ENCODE measurements around the gene GPR160.

Gene GPR160

GRCh38 chr3:170092907-170093306 is 55.1 kb downstream of the GPR160 start:
- POLR2A ChIA-PET, result interaction anchor here (0.5 kb wide), 1 partner anchor 272 kb away, joined by 3 read pairs; no protein-coding TSS in a partner anchor
- no peak for TF ChIP-seq CTCF (IDR thresholded peaks at IDR 0.05; ENCODE audit: control extremely low read depth, extremely low read depth, low read depth, missing control alignments)
- CTCF ChIA-PET, result interaction anchor here (1.1 to 1.9 kb wide), 2 partner anchors 15 to 26 kb away, joined by 3 to 4 read pairs; no protein-coding TSS in a partner anchor
- no peak for DNase-seq (ENCODE audit: extremely low spot score)

GRCh38 chr3:170095771-170096170 is 58.0 kb downstream of the GPR160 start:
- DNase-seq (ENCODE audit: extremely low spot score), result no peak
- CTCF ChIA-PET, result interaction anchor here (0.8 to 3.0 kb wide), 5 partner anchors 8 to 33 kb away, joined by 3 to 10 read pairs (median 4); no protein-coding TSS in a partner anchor
- POLR2A ChIA-PET, result no interaction called here
- no peak for TF ChIP-seq CTCF (IDR thresholded peaks at IDR 0.05; ENCODE audit: control extremely low read depth, extremely low read depth, low read depth, missing control alignments)

DNA sequence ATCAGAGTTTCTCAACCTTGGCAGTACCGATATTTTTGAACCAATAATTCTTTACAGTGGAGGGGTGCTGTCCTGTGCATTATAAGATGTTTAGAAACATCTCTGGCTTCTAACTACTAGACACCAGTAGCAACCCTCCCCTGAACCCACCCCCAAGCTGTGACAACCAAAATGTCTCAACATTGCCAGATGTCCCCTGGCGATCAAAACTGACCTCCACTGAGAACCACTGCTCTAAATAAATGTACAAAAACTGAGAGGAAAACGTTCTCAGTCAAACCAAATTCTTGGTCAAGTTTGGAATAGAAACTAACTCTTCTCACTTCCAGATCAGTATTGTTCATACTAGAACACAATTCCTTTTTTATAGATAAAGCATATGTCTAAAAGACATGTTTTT is 58.5 kb downstream of the GPR160 start:
- DNase-seq (ENCODE audit: extremely low spot score), result no peak
- ChIA-PET POLR2A (interaction anchor here (0.6 kb wide), 1 partner anchor 115 kb away, joined by 4 read pairs; no protein-coding TSS in a partner anchor), CTCF (interaction anchor here (2.8 to 3.0 kb wide), 2 partner anchors 8 to 17 kb away, joined by 10 read pairs; no protein-coding TSS in a partner anchor)
- TF ChIP-seq CTCF (IDR thresholded peaks at IDR 0.05; ENCODE audit: control extremely low read depth, extremely low read depth, low read depth, missing control alignments), result no peak

DNA sequence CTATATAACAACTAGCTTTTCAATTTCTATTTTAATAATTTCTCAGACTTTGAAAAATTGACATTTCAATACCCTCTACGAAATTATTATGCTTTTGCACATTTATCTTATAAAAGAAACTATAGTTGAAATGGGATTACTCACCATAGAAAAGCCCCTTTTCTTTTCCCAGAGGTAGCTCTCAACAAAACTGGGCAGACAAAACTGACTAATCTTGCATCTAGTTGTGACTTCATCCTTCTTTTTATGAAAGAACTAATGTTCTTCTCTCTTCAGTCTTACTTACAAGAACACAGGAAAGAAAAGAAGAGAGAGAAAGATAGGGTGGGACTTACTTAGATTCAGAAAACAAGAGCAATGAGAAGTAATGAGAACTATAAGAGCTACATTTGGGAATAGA is 61.0 kb downstream of the GPR160 start:
- ChIA-PET POLR2A (no interaction called here), CTCF (interaction anchor here (0.6 to 5.0 kb wide), 6 partner anchors 8 to 47 kb away, joined by 3 to 26 read pairs (median 4); no protein-coding TSS in a partner anchor)
- no peak for DNase-seq (ENCODE audit: extremely low spot score)
- no peak for TF ChIP-seq CTCF (IDR thresholded peaks at IDR 0.05; ENCODE audit: control extremely low read depth, extremely low read depth, low read depth, missing control alignments)

DNA sequence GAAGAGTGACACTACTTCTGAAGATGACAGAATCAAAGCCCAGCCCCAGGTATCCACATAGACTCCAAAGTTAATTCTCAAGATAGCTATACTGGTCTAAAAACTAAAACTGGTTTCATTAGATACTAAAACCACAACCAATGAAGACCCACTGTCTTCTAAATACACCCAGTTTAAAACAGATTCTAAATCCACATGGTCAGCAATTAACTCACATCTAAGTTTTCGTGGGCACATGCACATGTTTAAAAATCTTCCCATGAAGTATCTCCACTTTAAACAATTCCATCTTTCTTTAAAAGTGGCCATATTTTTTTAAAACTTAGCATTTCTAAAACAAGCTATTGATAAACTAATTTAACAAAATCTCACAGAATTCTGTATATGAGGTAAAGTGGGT is 63.1 kb downstream of the GPR160 start:
- CTCF ChIA-PET, result interaction anchor here (0.8 to 5.0 kb wide), 3 partner anchors 16 to 27 kb away, joined by 3 to 26 read pairs (median 4); no protein-coding TSS in a partner anchor
- TF ChIP-seq CTCF (IDR thresholded peaks at IDR 0.05; ENCODE audit: control extremely low read depth, extremely low read depth, low read depth, missing control alignments), result no peak
- POLR2A ChIA-PET, result no interaction called here
- no peak for DNase-seq (ENCODE audit: extremely low spot score)

DNA sequence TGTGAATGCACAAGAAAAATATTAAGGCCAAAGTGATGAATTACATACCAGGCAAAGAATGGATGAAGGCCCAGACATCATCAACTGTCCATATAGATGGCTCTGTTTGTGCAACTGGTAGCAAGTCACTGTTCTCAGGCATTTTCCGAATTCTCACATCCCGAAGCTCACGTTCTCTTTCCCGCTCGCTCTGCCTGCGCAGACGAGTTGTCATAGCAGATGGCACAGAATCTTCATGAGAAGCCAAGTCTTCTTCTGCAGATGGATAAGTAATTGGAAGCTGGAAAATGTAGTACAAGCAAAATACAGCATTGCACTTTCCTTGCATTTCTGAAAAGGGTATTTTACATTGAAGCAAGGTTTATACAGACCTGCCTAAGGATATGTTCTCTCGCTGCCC is 64.6 kb downstream of the GPR160 start:
- DNase-seq (ENCODE audit: extremely low spot score), result no peak
- ChIA-PET POLR2A (no interaction called here), CTCF (interaction anchor here (1.5 to 5.0 kb wide), 4 partner anchors 11 to 15 kb away, joined by 4 to 26 read pairs (median 11); no protein-coding TSS in a partner anchor)
- TF ChIP-seq CTCF (IDR thresholded peaks at IDR 0.05; ENCODE audit: control extremely low read depth, extremely low read depth, low read depth, missing control alignments), result no peak
